MCF 10A (cell line): ENCODE results near the gene GREB1. TPM values are rescaled to one million over a fixed set of nuclear protein-coding genes. Genes with fewer than 3 reads are reported as not detected.
A peak's percentile ranks its signal among the peaks of the same experiment; 100 is the strongest.

Experiments
- BruUV-seq: library from RNA; stranded (reverse); fragments of 400-500 nt; replicated peaks from 2 replicates; lab custom pipeline; 2021; lab: Mats Ljungman, UMichigan
- CTCF ChIA-PET: fragments of 300-600 bp; sonication (Branson Sonifier 250); formaldehyde crosslinking; extraction: SDS; loops from one replicate; lab custom pipeline; 2021; ENCODE audit warnings: antibody characterized with exemption, inconsistent platforms; lab: Yijun Ruan, JAX
- POLR2A ChIA-PET: fragments of 300-600, 350-650 bp; sonication (Branson Sonifier 250); formaldehyde crosslinking; extraction: SDS; loops from one replicate; lab custom pipeline; 2020; ENCODE audit warnings: antibody characterized with exemption, inconsistent platforms; lab: Yijun Ruan, JAX
- DNase-seq: peaks from one replicate; pipeline ENCODE4 v3.0.0-alpha.2; 2018; ENCODE audit not compliant: unreplicated experiment
- H3K27ac Mint-ChIP-seq: one replicate; pipeline ENCODE4 v1.8.0; 2022; ENCODE audit warnings: mild to moderate bottlenecking, low read depth, mixed read lengths; ENCODE audit not compliant: unreplicated experiment
- H3K27me3 Mint-ChIP-seq: one replicate; pipeline ENCODE4 v1.8.0; 2022; ENCODE audit warnings: mixed read lengths; ENCODE audit not compliant: insufficient read depth, unreplicated experiment
- H3K36me3 Mint-ChIP-seq: one replicate; pipeline ENCODE4 v1.8.0; 2022; ENCODE audit warnings: mild to moderate bottlenecking, moderate library complexity, mixed read lengths; ENCODE audit not compliant: insufficient read depth, unreplicated experiment
- H3K4me1 Mint-ChIP-seq: one replicate; pipeline ENCODE4 v1.8.0; 2022; ENCODE audit warnings: mixed read lengths; ENCODE audit not compliant: insufficient read depth, unreplicated experiment
- H3K4me3 Mint-ChIP-seq: one replicate; pipeline ENCODE4 v1.8.0; 2022; ENCODE audit warnings: mild to moderate bottlenecking, moderate library complexity, mixed read lengths; ENCODE audit not compliant: unreplicated experiment
- H3K9me3 Mint-ChIP-seq: one replicate; pipeline ENCODE4 v1.8.0; 2022; ENCODE audit warnings: mixed read lengths; ENCODE audit not compliant: unreplicated experiment
- CTCF ChIP-seq: fragments of 200-600 bp; IDR thresholded peaks from one replicate; pipeline ENCODE4 v1.8.0; 2022; ENCODE audit warnings: antibody characterized with exemption, mild to moderate bottlenecking; ENCODE audit not compliant: unreplicated experiment
- intact Hi-C: fragments of 100-400 bp; cut with micrococcal nuclease; formaldehyde crosslinking; loops from 2 replicates; pipeline ENCODE4 v1.14.1; 2022
- total RNA-seq: library from RNA; stranded (reverse); gene quantifications from 2 replicates; pipeline ENCODE4 v1.2.3, GENCODE V29; 2022

GREB1 gene
- total RNA-seq, 1 experiment from 2014 or later = 1.7 TPM

DNA sequence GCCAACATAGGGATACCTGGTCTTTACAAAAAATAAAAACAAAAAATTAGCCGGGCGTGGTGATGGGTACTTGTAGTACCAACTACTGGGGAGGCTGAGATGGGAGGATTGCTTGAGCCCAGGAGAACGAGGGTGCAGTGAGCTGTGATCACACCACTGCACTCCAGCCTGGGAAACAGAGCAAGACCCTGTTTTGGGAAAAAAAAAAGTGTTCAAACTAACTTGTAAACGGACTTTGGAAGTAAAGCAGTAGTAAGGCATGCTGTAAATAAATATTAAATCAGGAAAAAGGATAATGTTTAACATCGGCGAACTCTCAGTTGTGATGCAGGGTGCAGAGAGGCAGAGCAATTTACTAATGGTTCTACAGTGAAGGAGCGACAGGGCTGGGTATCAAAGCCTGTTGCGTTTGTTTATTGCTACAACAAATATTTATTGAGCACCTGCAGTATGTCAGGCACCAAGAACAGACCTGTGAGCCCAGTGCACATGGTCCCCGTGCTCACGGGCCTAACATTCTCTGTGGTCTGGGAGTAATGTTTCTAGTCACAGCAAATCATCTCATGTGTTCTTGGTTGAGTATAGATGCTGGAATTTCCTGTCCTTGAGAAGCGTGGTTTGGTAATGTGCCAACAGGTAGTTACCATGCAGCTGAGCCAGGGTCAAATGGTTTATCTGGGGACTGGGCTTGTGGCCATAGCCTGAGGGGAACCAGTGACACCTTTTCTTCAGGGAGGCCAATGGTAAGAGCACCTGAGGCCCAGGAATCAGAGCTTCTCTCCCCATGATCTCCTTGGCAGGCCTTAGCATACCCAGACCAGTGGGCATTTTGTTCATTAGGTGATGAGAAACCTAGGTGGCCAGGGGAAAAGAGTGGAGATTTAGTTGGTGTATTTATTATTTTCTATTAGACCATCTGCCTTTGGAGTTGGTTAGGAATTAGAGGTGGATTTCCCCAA is 27.9 kb upstream of the GREB1 start:
- ChIA-PET POLR2A (no interaction called here), CTCF (interaction anchor here (1.0 to 1.2 kb wide), 4 partner anchors 18 to 77 kb away, joined by 3 read pairs; no protein-coding TSS in a partner anchor)
- Mint-ChIP-seq H3K4me3 (no peak overlapping the region), H3K9me3 (no peaks in the 10 kb centered on the region), H3K36me3 (no peaks in the 10 kb centered on the region), H3K27ac (no peak overlapping the region), H3K27me3 (no peaks in the 10 kb centered on the region), H3K4me1 (no peaks in the 10 kb centered on the region)
- BruUV-seq = no TSS peak
- intact Hi-C loops = no loop called here
- no peak for TF ChIP-seq CTCF
- DNase-seq = peak; percentile 57

DNA sequence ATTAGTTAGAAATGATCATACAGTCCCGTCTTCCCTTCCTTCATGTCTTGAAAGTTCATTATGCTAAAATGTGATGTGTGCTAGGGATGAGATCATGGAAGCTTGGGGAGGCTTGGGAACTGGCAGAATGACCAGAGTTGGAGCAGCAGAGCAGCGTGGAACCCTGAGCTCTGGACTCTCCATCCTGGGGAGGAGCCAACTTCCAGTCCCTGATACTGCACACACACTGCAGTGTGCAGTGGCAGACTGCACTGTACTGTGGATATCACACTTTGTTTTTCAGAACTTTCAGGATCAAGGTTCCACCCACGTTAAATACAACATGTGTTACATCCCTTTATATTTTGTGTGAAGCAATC is 27.3 kb upstream of the GREB1 start:
- H3K4me1 Mint-ChIP-seq = no peaks in the 10 kb centered on the region
- POLR2A ChIA-PET = no interaction called here
- no peak for DNase-seq
- no peaks in the 10 kb centered on the region for H3K36me3 Mint-ChIP-seq
- no TSS peak for BruUV-seq
- intact Hi-C loops = no loop called here
- no peaks in the 10 kb centered on the region for H3K27me3 Mint-ChIP-seq
- TF ChIP-seq CTCF = no peak
- CTCF ChIA-PET = interaction anchor here (0.6 to 1.2 kb wide), 4 partner anchors 28 to 670 kb away, joined by 3 read pairs; no protein-coding TSS in a partner anchor
- no peak overlapping the region for H3K4me3 Mint-ChIP-seq
- H3K27ac Mint-ChIP-seq = no peak overlapping the region
- no peaks in the 10 kb centered on the region for H3K9me3 Mint-ChIP-seq

DNA sequence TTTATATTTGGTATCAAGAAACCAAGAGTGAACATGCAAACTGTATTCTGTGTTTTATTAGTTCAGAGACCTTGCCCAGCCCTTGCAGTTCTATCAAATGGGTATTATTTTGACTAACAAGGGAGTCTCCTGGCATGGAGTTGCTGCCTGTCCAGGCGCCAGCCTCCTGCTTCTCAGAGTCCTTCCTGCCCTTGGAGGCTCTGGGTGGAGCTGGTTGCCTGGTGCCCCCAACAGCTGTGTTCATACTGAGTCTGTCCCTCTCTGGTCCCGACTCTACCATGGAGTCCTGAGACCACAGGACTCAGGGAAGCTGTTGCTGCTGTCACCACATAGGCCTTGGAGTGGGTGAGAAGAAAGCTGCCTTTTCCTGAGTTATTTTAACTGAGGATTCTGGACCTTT is 26.3 kb upstream of the GREB1 start:
- Mint-ChIP-seq H3K36me3 (no peaks in the 10 kb centered on the region), H3K9me3 (no peaks in the 10 kb centered on the region), H3K4me3 (no peak overlapping the region), H3K4me1 (no peaks in the 10 kb centered on the region), H3K27ac (no peak overlapping the region), H3K27me3 (no peaks in the 10 kb centered on the region)
- BruUV-seq = no TSS peak
- POLR2A ChIA-PET = no interaction called here
- no peak for DNase-seq
- no peak for TF ChIP-seq CTCF
- intact Hi-C loops = no loop called here
- CTCF ChIA-PET = interaction anchor here (1.3 kb wide), 1 partner anchor 76 kb away, joined by 3 read pairs; no protein-coding TSS in a partner anchor

GRCh38 chr2:11508279-11508678 is 25.6 kb upstream of the GREB1 start:
- Mint-ChIP-seq H3K27ac (no peak overlapping the region), H3K9me3 (no peaks in the 10 kb centered on the region), H3K27me3 (no peaks in the 10 kb centered on the region), H3K4me1 (no peaks in the 10 kb centered on the region), H3K36me3 (no peaks in the 10 kb centered on the region), H3K4me3 (no peak overlapping the region)
- CTCF ChIA-PET = interaction anchor here (1.3 kb wide), 1 partner anchor 75 kb away, joined by 3 read pairs; no protein-coding TSS in a partner anchor
- intact Hi-C loops = no loop called here
- BruUV-seq = no TSS peak
- no peak for TF ChIP-seq CTCF
- POLR2A ChIA-PET = no interaction called here
- DNase-seq = no peak
